ENCODE results near the gene ZNF277.
"Not testable (repeated sequence)": the region's sequence is repeated elsewhere in the genome, so short reads cannot be mapped to it uniquely, and the experiment has no call there.

ZNF277 gene

GRCh38 chr7:112298543-112299100 lies 92.1 kb downstream of the ZNF277 start:
- no peak for DNase-seq

- no peak for DNase-seq
Observed at GRCh38 chr7:112300072-112300471, 93.6 kb downstream of the ZNF277 start.

GRCh38 chr7:112300831-112301407 lies 94.4 kb downstream of the ZNF277 start:
- no peak for DNase-seq

- DNase-seq, result no peak
Observed at GRCh38 chr7:112302566-112302965, 96.1 kb downstream of the ZNF277 start.

GRCh38 chr7:112306903-112307302 lies 100.4 kb downstream of the ZNF277 start:
- no peak for DNase-seq

- no peak for DNase-seq
Observed at GRCh38 chr7:112307506-112307905, 101.0 kb downstream of the ZNF277 start.

- no peak for DNase-seq
Observed at GRCh38 chr7:112308974-112309373, 102.5 kb downstream of the ZNF277 start.

GRCh38 chr7:112316803-112317202 lies 110.3 kb downstream of the ZNF277 start:
- not testable (repeated sequence) for DNase-seq

- no peak for DNase-seq
Observed at GRCh38 chr7:112322070-112322469, 115.6 kb downstream of the ZNF277 start.

- no peak for DNase-seq
Observed at GRCh38 chr7:112327566-112327965, 121.1 kb downstream of the ZNF277 start.

GRCh38 chr7:112331492-112331891 lies 125.0 kb downstream of the ZNF277 start:
- no peak for DNase-seq

- no peak for DNase-seq
Observed at GRCh38 chr7:112334366-112334765, 127.9 kb downstream of the ZNF277 start.

- no peak for DNase-seq
Observed at GRCh38 chr7:112336261-112336660, 129.8 kb downstream of the ZNF277 start.

- DNase-seq, result no peak
Observed at GRCh38 chr7:112336936-112337576, 130.6 kb downstream of the ZNF277 start.

GRCh38 chr7:112337892-112338291 lies 131.4 kb downstream of the ZNF277 start:
- DNase-seq, result no peak

GRCh38 chr7:112338786-112339185 lies 132.3 kb downstream of the ZNF277 start:
- DNase-seq, result no peak

GRCh38 chr7:112341464-112341863 lies 135.0 kb downstream of the ZNF277 start:
- no peak for DNase-seq

GRCh38 chr7:112346381-112347060 lies 140.0 kb downstream of the ZNF277 start:
- no peak for DNase-seq

- no peak for DNase-seq
Observed at GRCh38 chr7:112347088-112347487, 140.6 kb downstream of the ZNF277 start.

- DNase-seq, result no peak
Observed at GRCh38 chr7:112350585-112350984, 144.1 kb downstream of the ZNF277 start.

- no peak for DNase-seq
Observed at GRCh38 chr7:112356596-112356995, 150.1 kb downstream of the ZNF277 start.

- no peak for DNase-seq
Observed at GRCh38 chr7:112357136-112357535, 150.6 kb downstream of the ZNF277 start.

- DNase-seq, result no peak
Observed at GRCh38 chr7:112358513-112358912, 152.0 kb downstream of the ZNF277 start.

- no peak for DNase-seq
Observed at GRCh38 chr7:112359086-112359485, 152.6 kb downstream of the ZNF277 start.
